ENCODE data around the gene ORC2. TPM values are rescaled to one million over a fixed set of nuclear protein-coding genes. Genes with fewer than 3 reads are reported as not detected.
"Not testable (repeated sequence)": the region's sequence is repeated elsewhere in the genome, so short reads cannot be mapped to it uniquely, and the experiment has no call there.

Gene ORC2
- total RNA-seq, 1 donor from 2014 or later, result 16.3 TPM

DNA sequence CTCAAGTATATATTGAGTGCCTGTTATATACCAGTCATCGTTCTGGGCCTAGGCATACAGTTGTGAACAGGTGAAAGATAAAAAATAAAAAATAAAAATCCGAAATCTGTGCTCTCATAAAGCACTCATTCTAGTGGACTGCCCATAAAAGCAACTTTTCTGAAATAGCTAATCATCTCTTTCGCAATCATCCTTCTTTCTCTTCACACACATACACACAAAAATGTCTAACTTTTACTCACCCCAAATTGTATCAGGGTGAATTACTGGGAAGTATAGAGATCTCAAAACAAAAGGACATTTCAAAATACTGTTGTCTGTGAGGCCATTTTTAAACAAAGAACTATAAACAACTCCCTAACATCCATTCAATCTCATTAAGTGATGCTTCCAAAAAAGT is 29.6 kb upstream of the ORC2 start:
- FAIRE-seq, result no peak
- H3K4me3 ChIP-seq (ENCODE audit: low read depth, low read length), result no peak overlapping the region
- no peak for DNase-seq (ENCODE audit: low read depth)
- TF ChIP-seq, protein P1, sequence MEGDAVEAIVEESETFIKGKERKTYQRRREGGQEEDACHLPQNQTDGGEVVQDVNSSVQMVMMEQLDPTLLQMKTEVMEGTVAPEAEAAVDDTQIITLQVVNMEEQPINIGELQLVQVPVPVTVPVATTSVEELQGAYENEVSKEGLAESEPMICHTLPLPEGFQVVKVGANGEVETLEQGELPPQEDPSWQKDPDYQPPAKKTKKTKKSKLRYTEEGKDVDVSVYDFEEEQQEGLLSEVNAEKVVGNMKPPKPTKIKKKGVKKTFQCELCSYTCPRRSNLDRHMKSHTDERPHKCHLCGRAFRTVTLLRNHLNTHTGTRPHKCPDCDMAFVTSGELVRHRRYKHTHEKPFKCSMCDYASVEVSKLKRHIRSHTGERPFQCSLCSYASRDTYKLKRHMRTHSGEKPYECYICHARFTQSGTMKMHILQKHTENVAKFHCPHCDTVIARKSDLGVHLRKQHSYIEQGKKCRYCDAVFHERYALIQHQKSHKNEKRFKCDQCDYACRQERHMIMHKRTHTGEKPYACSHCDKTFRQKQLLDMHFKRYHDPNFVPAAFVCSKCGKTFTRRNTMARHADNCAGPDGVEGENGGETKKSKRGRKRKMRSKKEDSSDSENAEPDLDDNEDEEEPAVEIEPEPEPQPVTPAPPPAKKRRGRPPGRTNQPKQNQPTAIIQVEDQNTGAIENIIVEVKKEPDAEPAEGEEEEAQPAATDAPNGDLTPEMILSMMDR (IDR thresholded peaks at IDR 0.05; ENCODE audit: insufficient read depth, low read length, severe bottlenecking), result no peak
- H3K27me3 ChIP-seq (ENCODE audit: control insufficient read depth, insufficient read depth, low read length), result no peaks in the 10 kb centered on the region
- peaks cover 3% of the 10 kb centered on the region for H3K36me3 ChIP-seq (ENCODE audit: control insufficient read depth, insufficient read depth, low read length)

DNA sequence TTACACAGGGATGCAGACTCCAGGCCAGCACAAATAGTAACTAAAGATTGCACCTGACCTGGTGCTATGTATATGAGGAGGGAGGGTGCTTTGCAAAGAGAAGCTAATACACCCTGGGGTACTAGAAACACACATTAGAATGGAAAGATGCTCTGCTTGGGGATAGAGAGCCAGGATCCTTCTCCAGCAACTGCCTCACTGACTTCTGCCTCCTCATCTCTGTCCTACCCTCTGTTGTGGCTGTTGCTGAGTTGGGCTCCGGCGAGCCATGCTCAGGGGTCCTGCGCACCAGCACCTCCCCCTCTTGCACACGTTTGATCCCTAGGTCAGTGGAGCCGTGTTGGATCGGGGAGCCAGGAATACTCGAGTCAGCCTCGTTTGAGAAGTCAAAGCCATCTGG is 23.7 kb upstream of the ORC2 start:
- no peak overlapping the region for H3K4me3 ChIP-seq (ENCODE audit: low read depth, low read length)
- peaks cover 4% of the 10 kb centered on the region for H3K36me3 ChIP-seq (ENCODE audit: control insufficient read depth, insufficient read depth, low read length)
- no peaks in the 10 kb centered on the region for H3K27me3 ChIP-seq (ENCODE audit: control insufficient read depth, insufficient read depth, low read length)
- TF ChIP-seq, protein P1 (IDR thresholded peaks at IDR 0.05; ENCODE audit: insufficient read depth, low read length, severe bottlenecking), result no peak
- DNase-seq (ENCODE audit: low read depth) (no peak), FAIRE-seq (no peak)

DNA sequence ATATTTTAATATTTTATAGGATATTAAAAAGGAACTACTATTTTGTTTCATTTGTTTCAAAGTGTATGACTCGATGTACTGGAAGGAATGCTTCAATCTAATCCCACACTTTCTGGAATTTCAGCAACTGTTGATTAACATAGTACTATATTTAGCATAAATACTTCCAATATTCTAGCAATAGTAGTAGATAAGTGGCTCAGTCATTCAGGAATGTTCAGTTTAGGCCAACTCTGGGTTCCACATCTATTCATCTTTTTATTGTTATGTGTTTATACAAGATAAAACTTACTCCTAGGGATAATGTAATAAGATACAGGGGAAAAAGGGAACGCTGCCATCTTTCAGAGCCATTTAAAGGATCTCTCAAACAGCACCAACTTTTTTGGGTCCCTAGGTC is 22.3 kb upstream of the ORC2 start:
- no peak overlapping the region for H3K4me3 ChIP-seq (ENCODE audit: low read depth, low read length)
- H3K36me3 ChIP-seq (ENCODE audit: control insufficient read depth, insufficient read depth, low read length), result peaks cover 11% of the 10 kb centered on the region
- DNase-seq (ENCODE audit: low read depth) (no peak), FAIRE-seq (no peak)
- TF ChIP-seq, protein P1 (IDR thresholded peaks at IDR 0.05; ENCODE audit: insufficient read depth, low read length, severe bottlenecking), result no peak
- H3K27me3 ChIP-seq (ENCODE audit: control insufficient read depth, insufficient read depth, low read length), result no peaks in the 10 kb centered on the region

DNA sequence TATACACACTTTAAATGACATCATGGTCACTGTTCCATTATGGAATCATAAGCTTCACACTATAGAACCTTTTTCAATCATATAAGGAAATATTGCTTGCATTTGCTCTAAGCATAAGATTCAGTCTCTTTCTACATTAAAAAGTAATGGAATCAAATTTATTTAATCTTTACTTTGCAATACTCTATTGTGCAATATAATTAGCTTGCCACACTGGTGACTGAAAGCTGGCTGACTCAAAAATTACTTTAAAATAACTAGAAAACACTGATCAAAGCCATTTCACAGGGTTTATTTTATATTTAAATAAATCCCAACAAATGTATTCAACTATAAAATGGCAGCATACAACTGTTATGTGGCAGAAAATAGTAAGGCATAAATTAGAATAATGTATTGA is 13.2 kb upstream of the ORC2 start:
- Histone ChIP-seq H3K27me3 (ENCODE audit: control insufficient read depth, insufficient read depth, low read length) (no peaks in the 10 kb centered on the region), H3K4me3 (ENCODE audit: low read depth, low read length) (no peak overlapping the region), H3K36me3 (ENCODE audit: control insufficient read depth, insufficient read depth, low read length) (peaks cover 7% of the 10 kb centered on the region)
- TF ChIP-seq, protein P1 (IDR thresholded peaks at IDR 0.05; ENCODE audit: insufficient read depth, low read length, severe bottlenecking), result no peak
- DNase-seq (ENCODE audit: low read depth) (no peak), FAIRE-seq (no peak)

DNA sequence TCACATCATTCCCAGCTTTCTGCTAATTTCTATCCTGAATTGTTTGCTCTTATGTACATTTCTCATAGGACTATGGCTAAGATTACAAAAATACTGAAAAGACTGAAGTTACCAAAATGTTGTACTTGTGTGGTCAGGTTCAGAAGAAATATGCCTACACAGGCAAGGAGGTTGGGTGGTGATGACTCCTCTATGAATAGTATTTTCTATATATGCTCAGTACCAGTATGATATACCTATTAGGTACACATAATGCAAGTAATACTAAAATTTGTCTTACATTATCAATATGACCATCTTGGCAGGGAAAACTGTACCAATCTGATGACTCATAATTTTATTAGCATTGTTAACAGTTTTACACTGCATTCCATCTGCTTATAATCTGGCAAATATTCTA is 12.2 kb upstream of the ORC2 start:
- TF ChIP-seq, protein P1 (IDR thresholded peaks at IDR 0.05; ENCODE audit: insufficient read depth, low read length, severe bottlenecking), result no peak
- Histone ChIP-seq H3K36me3 (ENCODE audit: control insufficient read depth, insufficient read depth, low read length) (no peaks in the 10 kb centered on the region), H3K27me3 (ENCODE audit: control insufficient read depth, insufficient read depth, low read length) (no peaks in the 10 kb centered on the region), H3K4me3 (ENCODE audit: low read depth, low read length) (no peak overlapping the region)
- DNase-seq (ENCODE audit: low read depth) (no peak), FAIRE-seq (no peak)

DNA sequence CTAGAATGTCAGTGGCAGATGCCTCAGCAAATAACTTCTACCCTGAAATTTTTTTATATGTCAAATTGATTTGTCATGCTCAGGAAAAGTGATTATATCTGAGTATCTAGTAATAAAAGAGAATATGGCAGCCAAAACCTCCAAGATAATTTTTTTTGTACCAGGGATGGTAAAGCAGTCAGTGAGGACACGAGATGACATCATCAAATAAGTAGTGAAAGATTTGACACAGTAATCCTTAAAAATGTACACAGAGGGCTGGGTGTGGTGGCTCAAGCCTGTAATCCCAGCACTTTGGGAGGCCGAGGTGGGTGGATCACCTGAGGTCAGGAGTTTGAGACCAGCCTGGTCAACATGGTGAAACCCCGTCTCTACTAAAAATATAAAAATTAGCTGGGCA is 6.6 kb upstream of the ORC2 start:
- FAIRE-seq; DNase-seq (ENCODE audit: low read depth); H3K27me3 ChIP-seq (ENCODE audit: control insufficient read depth, insufficient read depth, low read length); H3K4me3 ChIP-seq (ENCODE audit: low read depth, low read length); H3K36me3 ChIP-seq (ENCODE audit: control insufficient read depth, insufficient read depth, low read length): not testable (repeated sequence)
